CD4-positive, alpha-beta memory T cell (primary cell): ENCODE results near the gene PDAP1. TPM values are rescaled to one million over a fixed set of nuclear protein-coding genes. Genes with fewer than 3 reads are reported as not detected.

Experiments used
- CTCF ChIA-PET: fragments of 350-600 bp; sonication (Branson Sonifier 250); formaldehyde crosslinking; loops from one replicate; lab custom pipeline; 2021; ENCODE audit warnings: inconsistent platforms; ENCODE audit not compliant: partially characterized antibody; lab: Charles Lee
- POLR2A ChIA-PET: fragments of 350-600 bp; sonication (Branson Sonifier 250); formaldehyde crosslinking; loops from one replicate; lab custom pipeline; 2021; ENCODE audit not compliant: partially characterized antibody; lab: Charles Lee
- DNase-seq, 5 donors: peaks; one replicate each; pipeline versions ENCODE4 v3.0.0 to v3.0.0-alpha.2; 2020 to 2022; ENCODE audit warnings: mixed read lengths in 1 of 5
- H3K27ac ChIP-seq: one replicate; pipeline ENCODE4 v1.7.0; 2013; ENCODE audit warnings: low read depth, low read length
- H3K27me3 ChIP-seq: 2 replicates; pipeline ENCODE4 v1.7.0; 2013; ENCODE audit warnings: mild to moderate bottlenecking, low read length, moderate library complexity; ENCODE audit not compliant: insufficient read depth
- H3K36me3 ChIP-seq: 2 replicates; pipeline ENCODE4 v1.7.0; 2013; ENCODE audit warnings: mild to moderate bottlenecking, low read length, moderate library complexity; ENCODE audit not compliant: insufficient read depth
- H3K4me1 ChIP-seq: 2 replicates; pipeline ENCODE4 v1.7.0; 2013; ENCODE audit warnings: mild to moderate bottlenecking, low read length, moderate library complexity; ENCODE audit not compliant: insufficient read depth
- H3K4me3 ChIP-seq, 2 donors: one replicate each; pipeline ENCODE4 v1.7.0; 2013; ENCODE audit warnings: low read length in 2 of 2, mild to moderate bottlenecking in 1 of 2
- H3K9me3 ChIP-seq, 2 donors: one replicate each; pipeline ENCODE4 v1.7.0; 2013; ENCODE audit warnings: low read length in 2 of 2, control low read depth in 1 of 2; ENCODE audit not compliant: control insufficient read depth in 1 of 2
- H3K27ac Mint-ChIP-seq, 7 donors: one replicate each; pipeline ENCODE4 v1.8.0; 2020 to 2021; ENCODE audit warnings: mixed read lengths in 7 of 7, mild to moderate bottlenecking in 6 of 7, inconsistent platforms in 3 of 7, moderate library complexity in 3 of 7
- H3K27me3 Mint-ChIP-seq, 2 donors: one replicate each; pipeline ENCODE4 v1.8.0; 2020 to 2021; ENCODE audit warnings: mixed read lengths in 2 of 2
- H3K36me3 Mint-ChIP-seq, 2 donors: one replicate each; pipeline ENCODE4 v1.8.0; 2020 to 2021; ENCODE audit warnings: mixed read lengths in 2 of 2, inconsistent platforms in 1 of 2, mild to moderate bottlenecking in 1 of 2
- H3K4me1 Mint-ChIP-seq, 4 donors: one replicate each; pipeline ENCODE4 v1.8.0; 2020 to 2021; ENCODE audit warnings: mixed read lengths in 4 of 4, mild to moderate bottlenecking in 1 of 4
- H3K4me3 Mint-ChIP-seq, 8 donors: one replicate each; pipeline ENCODE4 v1.8.0; 2020 to 2021; ENCODE audit warnings: mixed read lengths in 8 of 8, mild to moderate bottlenecking in 7 of 8, moderate library complexity in 6 of 8, inconsistent platforms in 3 of 8
- H3K9me3 Mint-ChIP-seq, 8 donors: one replicate each; pipeline ENCODE4 v1.8.0; 2020 to 2021; ENCODE audit warnings: mixed read lengths in 8 of 8, mild to moderate bottlenecking in 5 of 8, inconsistent platforms in 3 of 8, moderate library complexity in 1 of 8
- intact Hi-C: fragments of 100-400 bp; cut with micrococcal nuclease; formaldehyde crosslinking; loops from one replicate; pipeline ENCODE4 v1.15.1; 2023
- polyA plus RNA-seq, 2 donors: library from polyadenylated mRNA; unstranded; fragments of 300-500 nt; fragmentation: Illumina TruSeq; gene quantifications; one replicate each; pipeline ENCODE4 v1.2.3, GENCODE V29; 2021
- total RNA-seq, 2 experiments: library from RNA; stranded (reverse); gene quantifications; one replicate each; pipeline ENCODE4 v1.2.3, GENCODE V29; 2021

The PDAP1 gene
- total and polyA plus RNA-seq, 4 experiments from 2014 or later = 21.5 to 67.0 (median 46.9) TPM

DNA sequence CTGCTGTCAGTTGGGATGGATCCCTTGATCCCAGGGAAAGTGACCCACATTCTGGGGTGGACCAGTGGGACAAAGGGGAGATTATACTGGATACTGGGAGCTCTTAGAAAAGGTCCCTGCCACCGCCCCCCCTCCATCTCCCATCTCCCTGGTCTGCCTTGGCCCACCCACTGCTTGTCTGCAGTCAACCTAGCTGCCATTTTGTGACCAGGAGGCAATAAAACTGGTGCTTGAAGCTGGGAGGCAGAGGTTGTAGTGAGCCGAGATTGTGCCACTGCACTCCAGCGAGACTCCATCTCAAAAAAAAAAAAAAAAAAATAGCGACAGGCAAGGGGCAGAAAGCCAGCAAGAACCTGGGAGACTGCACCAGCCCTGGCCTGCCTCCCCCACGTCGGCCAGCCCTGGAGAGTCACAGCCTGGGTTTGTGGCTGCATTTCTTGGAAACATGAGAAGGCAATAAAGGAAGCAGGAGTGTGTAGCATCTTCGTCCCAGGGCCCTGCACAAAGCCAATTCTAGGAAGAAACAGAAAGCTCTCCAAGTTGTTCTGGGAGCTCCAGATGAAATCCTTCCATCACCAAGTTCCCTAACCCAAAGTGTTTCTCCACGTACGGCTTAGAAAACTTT, 38.5 kb downstream of the PDAP1 start:
- peaks cover 12 to 24% of the 10 kb centered on the region in 2 donors for H3K36me3 Mint-ChIP-seq
- ChIA-PET CTCF (interaction anchor here (0.9 to 1.4 kb wide), 3 partner anchors 37 to 46 kb away, joined by 3 read pairs; partner anchors contain the start of genes BUD31 and PDAP1), POLR2A (interaction anchor here (1.0 to 1.5 kb wide), 4 partner anchors 10 to 130 kb away, joined by 3 to 4 read pairs (median 4); partner anchors contain the start of genes BUD31, PDAP1 and ZNF394)
- peak overlapping the region in 1 of 7 donors; percentile 19 for H3K27ac Mint-ChIP-seq
- Histone ChIP-seq H3K4me1 (peaks cover 3% of the 10 kb centered on the region), H3K36me3 (peaks cover 14% of the 10 kb centered on the region), H3K27ac (no peak overlapping the region), H3K27me3 (no peaks in the 10 kb centered on the region), H3K4me3 (no peak overlapping the region), H3K9me3 (no peaks in the 10 kb centered on the region)
- no peaks in the 10 kb centered on the region for H3K9me3 Mint-ChIP-seq
- H3K27me3 Mint-ChIP-seq = no peaks in the 10 kb centered on the region
- peaks cover 2 to 12% (median 3%) of the 10 kb centered on the region in 4 donors for H3K4me1 Mint-ChIP-seq
- DNase-seq = no peak
- H3K4me3 Mint-ChIP-seq = no peak overlapping the region
- intact Hi-C loops = no loop called here

DNA sequence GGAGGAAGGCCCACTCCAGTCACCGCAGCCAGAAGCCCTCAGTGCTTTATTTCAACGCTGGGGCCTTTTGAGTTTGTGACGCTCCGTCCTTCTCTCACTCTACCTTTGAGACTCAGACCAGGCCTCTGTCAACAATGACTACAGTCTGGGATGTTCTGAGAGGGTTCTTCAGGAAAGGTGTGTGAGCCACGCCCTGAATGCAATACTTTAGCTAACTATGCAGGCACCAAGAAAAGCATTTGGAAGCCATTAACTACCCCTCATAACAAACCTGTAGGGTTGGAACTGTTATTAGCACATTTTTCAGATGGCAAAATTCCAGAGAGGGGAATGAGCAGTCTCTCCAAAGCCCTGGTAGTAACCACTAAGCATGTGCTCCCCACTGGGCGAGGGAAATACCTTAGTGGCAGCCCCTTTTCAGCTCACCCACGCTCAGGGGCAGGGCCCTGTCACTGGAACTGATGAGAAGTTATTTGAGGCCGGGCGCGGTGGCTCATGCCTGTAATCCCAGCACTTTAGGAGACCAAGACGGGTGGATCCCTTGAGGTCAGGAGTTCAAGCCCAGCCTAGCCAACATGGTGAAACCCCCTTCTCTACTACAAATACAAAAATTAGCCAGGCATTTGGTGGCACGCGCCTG, 39.5 kb downstream of the PDAP1 start:
- Mint-ChIP-seq H3K27ac (peak overlapping the region in 2 of 7 donors; percentile 38 to 57), H3K4me1 (peaks cover 1 to 10% (median 3%) of the 10 kb centered on the region in 4 donors), H3K27me3 (no peaks in the 10 kb centered on the region), H3K36me3 (peaks cover 12 to 30% of the 10 kb centered on the region in 2 donors), H3K9me3 (no peaks in the 10 kb centered on the region), H3K4me3 (no peak overlapping the region)
- peaks cover 18% of the 10 kb centered on the region for H3K36me3 ChIP-seq
- no peaks in the 10 kb centered on the region for H3K27me3 ChIP-seq
- H3K4me3 ChIP-seq = no peak overlapping the region
- POLR2A ChIA-PET = interaction anchor here (0.6 to 1.5 kb wide), 4 partner anchors 11 to 131 kb away, joined by 3 to 4 read pairs (median 4); partner anchors contain the start of gene ZNF394
- peaks cover 2% of the 10 kb centered on the region for H3K4me1 ChIP-seq
- intact Hi-C loops = no loop called here
- H3K9me3 ChIP-seq = no peaks in the 10 kb centered on the region
- CTCF ChIA-PET = interaction anchor here (0.9 to 3.0 kb wide), 2 partner anchors 19 to 38 kb away, joined by 3 to 28 read pairs; no protein-coding TSS in a partner anchor
- H3K27ac ChIP-seq = no peak overlapping the region
- DNase-seq = no peak

DNA sequence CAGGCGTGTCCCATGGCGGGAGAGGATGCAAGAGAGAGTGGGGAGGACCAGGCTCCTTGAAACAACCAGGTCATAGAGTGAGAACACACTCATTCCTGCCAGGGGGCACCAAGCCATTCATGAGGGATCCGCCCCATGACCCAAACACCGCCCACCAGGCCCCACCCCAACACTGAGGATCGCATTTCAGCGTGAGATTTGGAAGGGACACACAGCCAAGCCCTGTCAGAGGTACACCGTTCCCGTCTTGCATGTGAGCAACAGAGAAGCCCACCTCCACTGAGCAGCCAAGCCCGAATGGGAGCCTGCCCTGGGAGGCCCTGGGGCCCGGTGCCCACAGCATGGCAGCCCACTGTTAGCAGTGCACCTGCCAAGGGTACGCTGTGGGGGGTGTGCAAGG, 41.8 kb downstream of the PDAP1 start:
- Histone ChIP-seq H3K9me3 (no peaks in the 10 kb centered on the region), H3K27ac (no peak overlapping the region), H3K4me3 (no peak overlapping the region), H3K27me3 (no peaks in the 10 kb centered on the region), H3K4me1 (no peaks in the 10 kb centered on the region), H3K36me3 (peaks cover 29% of the 10 kb centered on the region)
- intact Hi-C loops = no loop called here
- Mint-ChIP-seq H3K9me3 (no peaks in the 10 kb centered on the region), H3K4me3 (no peak overlapping the region), H3K27ac (peak overlapping the region in 1 of 7 donors; percentile 36), H3K36me3 (peaks cover 12 to 39% of the 10 kb centered on the region in 2 donors), H3K27me3 (no peaks in the 10 kb centered on the region), H3K4me1 (no peaks in the 10 kb centered on the region)
- no peak for DNase-seq
- POLR2A ChIA-PET = interaction anchor here (1.7 kb wide), 1 partner anchor 14 kb away, joined by 5 read pairs; no protein-coding TSS in a partner anchor
- CTCF ChIA-PET = interaction anchor here (0.8 to 5.1 kb wide), 4 partner anchors 9 to 99 kb away, joined by 4 to 38 read pairs (median 16); partner anchors contain the start of genes ATP5MF, BUD31 and PDAP1

DNA sequence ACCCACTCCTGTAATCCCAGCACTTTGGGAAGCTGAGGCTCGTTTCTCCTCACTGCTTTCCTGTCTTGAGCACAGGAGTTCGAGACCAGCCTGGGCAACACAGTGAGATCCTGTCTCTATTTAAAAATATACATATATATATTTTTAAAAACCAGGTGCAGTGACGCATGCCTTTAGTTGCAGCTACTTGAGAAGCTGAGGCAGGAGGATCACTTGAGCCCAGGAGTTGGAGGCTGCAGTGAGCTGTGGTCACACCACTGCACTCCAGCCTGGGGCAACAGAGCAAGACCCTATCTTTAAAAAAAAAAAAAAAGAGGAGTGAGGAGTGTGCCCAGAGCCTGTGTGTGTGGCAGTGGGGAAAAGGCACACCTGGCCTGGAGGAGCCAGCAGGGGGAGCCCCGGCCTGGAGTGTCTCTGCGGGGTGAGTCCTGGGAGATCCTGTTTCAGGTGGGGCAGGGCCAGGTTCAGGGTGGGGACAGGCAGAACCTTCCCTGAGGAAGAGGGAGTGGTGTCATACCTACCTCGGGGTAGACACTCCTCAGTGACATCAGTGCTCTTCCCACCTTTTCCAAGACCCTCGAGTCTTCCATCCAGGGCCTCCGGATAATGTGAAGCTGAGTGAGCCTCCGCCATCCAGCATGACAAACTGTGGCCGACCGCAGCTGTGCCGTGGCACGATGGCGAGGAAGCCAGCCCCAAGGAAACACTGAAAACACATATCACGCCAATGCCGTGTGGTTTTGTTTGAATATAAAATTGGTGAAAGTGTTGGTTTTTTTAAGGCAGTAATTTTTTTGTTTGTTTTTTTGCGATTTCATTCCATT, 42.9 kb downstream of the PDAP1 start:
- intact Hi-C loops = loop anchor here (1.0 kb wide), 2 partner anchors 22 to 43 kb away; partner anchors contain the start of genes BUD31 and PDAP1
- Mint-ChIP-seq H3K36me3 (peaks cover 15 to 49% of the 10 kb centered on the region in 2 donors), H3K4me3 (no peak overlapping the region), H3K9me3 (no peaks in the 10 kb centered on the region), H3K4me1 (no peaks in the 10 kb centered on the region), H3K27me3 (no peaks in the 10 kb centered on the region), H3K27ac (peak overlapping the region in 4 of 7 donors; percentile 32 to 89 (median 50))
- peaks cover 38% of the 10 kb centered on the region for H3K36me3 ChIP-seq
- ChIA-PET POLR2A (interaction anchor here (0.7 to 1.8 kb wide), 7 partner anchors 10 to 43 kb away, joined by 3 to 6 read pairs (median 4); partner anchors contain the start of genes BUD31 and PDAP1), CTCF (interaction anchor here (0.7 to 5.1 kb wide), 18 partner anchors 8 to 766 kb away, joined by 3 to 38 read pairs (median 4); partner anchors contain the start of genes ATP5MF, BUD31, PDAP1 and ZKSCAN5)
- no peaks in the 10 kb centered on the region for H3K4me1 ChIP-seq
- H3K9me3 ChIP-seq = no peaks in the 10 kb centered on the region
- peak; percentile 62 to 70 (median 66) for DNase-seq
- H3K4me3 ChIP-seq = no peak overlapping the region
- no peaks in the 10 kb centered on the region for H3K27me3 ChIP-seq
- no peak overlapping the region for H3K27ac ChIP-seq

DNA sequence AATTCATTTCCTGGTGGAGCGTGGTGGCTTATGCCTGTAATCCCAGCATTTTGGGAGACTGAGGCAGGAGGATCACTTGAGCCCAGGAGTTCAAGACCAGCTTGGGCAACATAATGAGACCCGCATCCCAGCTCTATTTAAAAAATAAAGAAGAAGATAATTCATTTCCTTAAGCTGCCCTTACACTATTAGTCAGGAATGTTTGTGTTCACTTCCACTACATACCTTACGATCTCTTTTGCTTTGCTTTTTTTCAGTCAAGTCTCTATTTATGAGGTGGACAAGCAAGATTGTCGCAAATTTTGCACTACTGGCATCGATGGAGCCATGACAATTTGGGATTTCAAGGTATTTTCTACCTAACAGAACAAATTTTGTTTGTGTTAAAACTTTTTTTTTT, 45.1 kb downstream of the PDAP1 start:
- CTCF ChIA-PET = interaction anchor here (0.7 to 5.1 kb wide), 7 partner anchors 9 to 340 kb away, joined by 3 to 38 read pairs (median 4); partner anchors contain the start of genes BUD31 and PDAP1
- H3K27ac Mint-ChIP-seq = no peak overlapping the region

DNA sequence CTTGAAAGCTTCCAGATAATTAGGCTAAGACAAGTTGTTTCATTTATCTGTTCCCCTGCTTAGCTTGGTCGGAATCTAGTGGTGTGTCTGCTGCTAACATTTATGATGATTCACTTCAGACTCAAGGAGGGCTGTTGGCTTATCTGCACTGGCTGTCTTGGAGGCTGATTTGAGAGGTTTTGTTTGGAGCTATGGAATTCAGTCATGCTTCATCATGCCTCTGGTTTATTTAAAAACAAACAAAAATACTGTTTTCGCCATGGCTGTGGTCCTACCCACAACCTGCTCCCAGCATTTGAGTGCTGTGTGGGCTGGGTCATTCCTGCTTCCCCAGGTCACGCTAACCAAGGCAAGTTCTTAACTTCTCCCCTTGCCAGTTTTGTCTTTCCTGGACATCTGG, 45.6 kb downstream of the PDAP1 start:
- no peaks in the 10 kb centered on the region for H3K27me3 Mint-ChIP-seq
- no peaks in the 10 kb centered on the region for H3K9me3 Mint-ChIP-seq
- DNase-seq = no peak
- Histone ChIP-seq H3K27me3 (no peaks in the 10 kb centered on the region), H3K4me3 (no peak overlapping the region), H3K9me3 (no peaks in the 10 kb centered on the region), H3K27ac (no peak overlapping the region), H3K4me1 (no peaks in the 10 kb centered on the region), H3K36me3 (peaks cover 55% of the 10 kb centered on the region)
- peaks cover 0 to 2% (median 0%) of the 10 kb centered on the region in 4 donors for H3K4me1 Mint-ChIP-seq
- ChIA-PET POLR2A (no interaction called here), CTCF (interaction anchor here (0.7 to 5.1 kb wide), 7 partner anchors 9 to 340 kb away, joined by 3 to 38 read pairs (median 4); partner anchors contain the start of genes BUD31 and PDAP1)
- peaks cover 26 to 59% of the 10 kb centered on the region in 2 donors for H3K36me3 Mint-ChIP-seq
- intact Hi-C loops = no loop called here
- H3K27ac Mint-ChIP-seq = no peak overlapping the region
- no peak overlapping the region for H3K4me3 Mint-ChIP-seq

More for the DNA sequence above, 45.1 kb downstream of the PDAP1 start:
- H3K36me3 Mint-ChIP-seq = peaks cover 21 to 54% of the 10 kb centered on the region in 2 donors
- H3K27me3 ChIP-seq = no peaks in the 10 kb centered on the region
- no peak overlapping the region for H3K27ac ChIP-seq
- H3K27me3 Mint-ChIP-seq = no peaks in the 10 kb centered on the region
- H3K9me3 Mint-ChIP-seq = no peaks in the 10 kb centered on the region
- POLR2A ChIA-PET = no interaction called here
- intact Hi-C loops = no loop called here
- no peak overlapping the region for H3K4me3 Mint-ChIP-seq
- no peaks in the 10 kb centered on the region for H3K4me1 Mint-ChIP-seq
- H3K36me3 ChIP-seq = peaks cover 50% of the 10 kb centered on the region
- DNase-seq = no peak
- H3K4me3 ChIP-seq = no peak overlapping the region
- no peaks in the 10 kb centered on the region for H3K9me3 ChIP-seq
- H3K4me1 ChIP-seq = no peaks in the 10 kb centered on the region
